GM13977 (cell line): ENCODE results near the gene SLC25A6.
"Not testable (repeated sequence)": the region's sequence is repeated elsewhere in the genome, so short reads cannot be mapped to it uniquely, and the experiment has no call there.

Experiments
- DNase-seq: peaks from one replicate; pipeline ENCODE4 v3.0.0; 2012; ENCODE audit warnings: low spot score
- CTCF ChIP-seq: IDR thresholded peaks from 2 replicates; pipeline ENCODE4 v1.5.1; 2012; ENCODE audit warnings: mild to moderate bottlenecking, control low read depth; ENCODE audit not compliant: insufficient read depth; ENCODE audit errors: extremely low read depth, missing control alignments
- in situ Hi-C: fragments of 300-500 bp; cut with MboI; formaldehyde crosslinking; loops from one replicate; pipeline ENCODE4 v1.12.0; 2022; ENCODE audit warnings: low sequenced_read_pairs, low pct_unique_long_range_greater_than_20kb, mixed read lengths, inconsistent platforms; ENCODE audit not compliant: unreplicated experiment

SLC25A6 gene

GRCh38 chrX:1385253-1386223, 6.4 kb downstream of the SLC25A6 start:
- TF ChIP-seq CTCF: no peak
- in situ Hi-C loops: no loop called here
- DNase-seq: peak; percentile 6

GRCh38 chrX:1384658-1385252, 7.2 kb downstream of the SLC25A6 start:
- DNase-seq: peak; percentile 20
- no peak for TF ChIP-seq CTCF
- in situ Hi-C loops: no loop called here

- DNase-seq: peak; percentile 31
Measured at GRCh38 chrX:1380672-1381233, 11.2 kb downstream of the SLC25A6 start.

GRCh38 chrX:1378306-1378759, 13.6 kb downstream of the SLC25A6 start:
- TF ChIP-seq CTCF: no peak
- DNase-seq: peak; percentile 7
- in situ Hi-C loops: no loop called here

More at GRCh38 chrX:1380672-1381233, 11.2 kb downstream of the SLC25A6 start:
- TF ChIP-seq CTCF: no peak
- in situ Hi-C loops: no loop called here

GRCh38 chrX:1368385-1368698, 23.6 kb downstream of the SLC25A6 start:
- in situ Hi-C loops: no loop called here
- no peak for TF ChIP-seq CTCF
- DNase-seq: no peak

GRCh38 chrX:1366363-1366762, 25.6 kb downstream of the SLC25A6 start:
- in situ Hi-C loops, DNase-seq: not testable (repeated sequence)

- in situ Hi-C loops: no loop called here
- no peak for DNase-seq
- TF ChIP-seq CTCF: no peak
Measured at GRCh38 chrX:1361910-1362309, 30.0 kb downstream of the SLC25A6 start.
